Dermis blood vessel endothelial cell (primary cell): ENCODE measurements around the gene SEPTIN8. TPM values are rescaled to one million over a fixed set of nuclear protein-coding genes. Genes with fewer than 3 reads are reported as not detected.
A peak's percentile ranks its signal among the peaks of the same experiment; 100 is the strongest.

Source experiments
- DNase-seq: peaks from one replicate; pipeline ENCODE4 v3.0.0; 2010
- total RNA-seq: library from RNA; depleted of rRNA; stranded (reverse); fragments of >200 nt; gene quantifications from 2 replicates; pipeline ENCODE4 v1.2.3, GENCODE V29; 2014

The SEPTIN8 gene, protein sequence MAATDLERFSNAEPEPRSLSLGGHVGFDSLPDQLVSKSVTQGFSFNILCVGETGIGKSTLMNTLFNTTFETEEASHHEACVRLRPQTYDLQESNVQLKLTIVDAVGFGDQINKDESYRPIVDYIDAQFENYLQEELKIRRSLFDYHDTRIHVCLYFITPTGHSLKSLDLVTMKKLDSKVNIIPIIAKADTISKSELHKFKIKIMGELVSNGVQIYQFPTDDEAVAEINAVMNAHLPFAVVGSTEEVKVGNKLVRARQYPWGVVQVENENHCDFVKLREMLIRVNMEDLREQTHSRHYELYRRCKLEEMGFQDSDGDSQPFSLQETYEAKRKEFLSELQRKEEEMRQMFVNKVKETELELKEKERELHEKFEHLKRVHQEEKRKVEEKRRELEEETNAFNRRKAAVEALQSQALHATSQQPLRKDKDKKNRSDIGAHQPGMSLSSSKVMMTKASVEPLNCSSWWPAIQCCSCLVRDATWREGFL
- 61.3 and 67.4 TPM in 2 replicates for total RNA-seq

- peak; percentile 49 for DNase-seq
Measured at GRCh38 chr5:132777209-132778069, at the start of gene SEPTIN8. TSS of gene SEPTIN8 (minus strand) at chr5:132777239. CDS start at chr5:132777137, 102 bp downstream.

- DNase-seq: peak; percentile 59
Measured at GRCh38 chr5:132826424-132827082, 49.5 kb upstream of the SEPTIN8 start.

DNA sequence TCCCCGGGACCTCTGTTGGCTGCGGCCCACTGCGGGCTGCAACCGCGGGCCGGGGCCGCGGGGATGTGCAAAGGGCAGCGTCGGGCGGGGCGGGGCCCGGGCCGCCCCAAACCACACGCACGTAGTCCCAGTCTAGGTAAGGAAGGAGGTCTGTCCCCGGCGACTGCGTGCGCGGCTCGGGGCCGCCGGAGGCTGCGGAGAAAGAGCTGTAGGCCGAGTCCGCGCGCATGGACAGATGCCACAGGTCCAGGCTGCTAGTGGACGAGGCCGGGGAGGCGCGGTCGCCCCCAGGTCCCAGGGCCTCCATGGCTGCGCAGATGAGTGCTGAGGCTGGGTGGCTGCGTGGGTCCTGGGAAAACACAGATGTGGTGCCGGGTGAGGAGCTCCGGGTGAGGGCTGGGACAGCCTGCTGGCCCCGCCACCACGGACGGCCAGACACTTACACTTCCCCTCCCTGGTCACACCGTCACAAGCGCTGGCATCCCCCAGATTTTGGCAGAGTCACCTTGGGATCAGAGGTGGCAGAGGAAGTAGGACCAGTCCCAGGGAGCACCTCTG is 48.9 kb upstream of the SEPTIN8 start:
- DNase-seq: no peak

GRCh38 chr5:132825033-132825833 is 48.2 kb upstream of the SEPTIN8 start:
- DNase-seq: no peak

GRCh38 chr5:132824426-132824825 is 47.4 kb upstream of the SEPTIN8 start:
- DNase-seq: no peak

DNA sequence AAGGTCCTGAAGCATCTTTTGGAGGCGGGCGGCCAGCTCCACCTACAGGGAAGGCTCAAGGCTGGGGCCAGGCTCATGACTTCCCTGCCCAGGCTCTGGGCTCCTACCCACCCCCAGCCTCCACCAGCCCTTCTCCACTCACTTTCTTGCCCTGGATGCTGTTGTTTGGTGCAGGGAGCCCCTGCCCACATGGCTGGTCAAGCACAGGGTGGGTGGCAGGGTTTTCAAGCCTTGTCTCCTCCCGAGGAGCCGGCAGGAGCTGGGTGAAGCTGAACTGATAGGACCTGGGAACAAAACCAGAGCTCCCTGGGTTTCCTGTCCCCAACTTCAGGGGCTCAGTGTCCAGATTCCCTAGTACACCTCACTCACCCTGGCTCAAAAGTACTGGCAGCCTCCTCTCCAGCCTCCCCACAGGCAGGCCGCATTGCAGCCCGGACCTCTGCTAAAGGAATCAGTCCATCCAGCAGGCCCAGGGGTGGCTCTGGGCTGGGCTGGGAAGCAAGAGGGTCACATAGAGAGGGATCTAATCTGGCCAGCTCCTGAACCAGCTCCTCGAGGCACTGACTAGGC is 46.5 kb upstream of the SEPTIN8 start:
- no peak for DNase-seq

GRCh38 chr5:132822650-132823480 is 45.8 kb upstream of the SEPTIN8 start:
- no peak for DNase-seq

DNA sequence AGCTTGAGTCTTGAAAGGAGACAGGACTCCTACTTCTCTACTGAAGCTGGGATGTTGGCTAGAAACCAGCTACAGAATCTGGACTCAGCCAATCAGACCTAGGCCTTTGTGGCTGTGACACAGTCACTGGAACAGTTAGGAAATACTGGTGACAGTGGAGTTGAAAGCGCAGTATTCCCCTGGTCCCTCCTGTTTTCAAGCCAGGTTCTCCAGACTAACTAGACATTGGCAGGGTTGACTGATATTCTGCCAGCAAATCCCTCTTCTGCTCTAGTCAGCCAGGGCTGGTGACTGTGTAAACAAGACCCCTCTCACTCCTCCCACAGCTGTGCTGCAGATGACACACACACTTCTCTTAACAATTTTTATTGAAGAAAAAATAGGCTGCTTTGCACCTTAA is 44.8 kb upstream of the SEPTIN8 start:
- no peak for DNase-seq

DNA sequence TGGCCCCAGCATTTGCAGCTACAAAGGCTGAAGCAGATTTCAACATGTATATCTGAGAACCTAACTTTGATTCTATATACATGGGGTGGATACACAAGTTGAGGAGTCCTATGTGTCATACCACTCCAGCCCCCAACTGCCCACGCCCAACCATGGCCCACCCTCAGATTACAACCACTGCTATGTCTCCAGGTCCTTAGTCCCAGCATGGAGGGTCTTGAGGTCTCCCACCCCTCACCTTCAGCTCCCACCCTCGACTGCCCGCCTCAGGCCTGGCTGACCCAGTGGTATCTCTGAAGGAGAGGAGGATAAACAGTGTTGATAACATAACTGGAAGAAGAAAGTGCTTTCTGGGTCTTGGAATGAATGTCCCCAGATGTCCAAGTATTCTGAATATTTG is 44.3 kb upstream of the SEPTIN8 start:
- no peak for DNase-seq

DNA sequence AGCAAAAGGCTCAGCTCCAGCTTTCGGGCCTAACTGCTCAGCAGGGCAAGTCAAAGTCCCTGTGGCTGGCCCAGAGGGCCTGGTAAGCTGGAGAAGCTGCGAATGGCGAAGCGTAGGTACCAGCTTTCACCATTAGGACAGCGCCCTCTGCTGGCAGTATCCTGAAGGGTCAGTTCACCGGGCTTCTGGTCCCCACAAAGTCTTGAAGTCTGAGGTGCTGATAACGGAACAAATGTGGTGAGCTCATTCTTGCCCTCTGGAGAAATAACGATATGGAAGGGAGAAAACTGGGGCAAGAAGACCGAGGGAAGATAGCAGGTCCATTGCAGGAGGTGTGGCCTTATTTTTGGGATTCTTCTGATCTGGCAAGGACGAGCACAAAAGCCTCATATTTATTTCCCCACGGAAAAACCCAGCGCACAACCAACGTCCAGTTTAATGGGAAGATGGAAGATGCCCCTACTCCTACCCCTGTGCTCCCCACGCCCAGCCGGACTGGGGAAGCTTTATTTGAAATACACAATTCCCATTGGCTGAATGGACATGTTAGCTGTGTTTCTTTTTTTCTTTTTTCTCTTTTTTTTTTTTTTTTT is 43.2 kb upstream of the SEPTIN8 start:
- DNase-seq: peak; percentile 96

- no peak for DNase-seq
Measured at GRCh38 chr5:132819468-132819867, 42.4 kb upstream of the SEPTIN8 start.

DNA sequence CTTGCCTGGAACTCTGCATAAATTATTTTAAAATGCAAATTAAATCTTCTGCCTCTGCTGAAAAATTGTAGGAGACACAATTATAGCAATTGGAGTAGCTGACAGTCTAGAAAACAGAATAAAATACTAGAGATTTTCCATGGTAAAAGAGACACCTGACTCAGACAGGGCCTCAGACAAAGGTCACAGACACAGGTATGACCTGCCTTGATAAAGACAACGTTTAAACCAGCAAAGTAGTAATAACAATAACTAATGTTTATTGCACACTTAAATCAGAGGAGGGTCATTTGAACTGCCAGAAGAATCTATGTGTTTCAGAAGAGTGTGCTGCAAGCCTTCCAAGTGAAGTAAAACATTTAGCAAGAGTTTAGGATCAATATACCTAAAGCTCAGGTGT is 40.0 kb upstream of the SEPTIN8 start:
- DNase-seq: no peak

DNA sequence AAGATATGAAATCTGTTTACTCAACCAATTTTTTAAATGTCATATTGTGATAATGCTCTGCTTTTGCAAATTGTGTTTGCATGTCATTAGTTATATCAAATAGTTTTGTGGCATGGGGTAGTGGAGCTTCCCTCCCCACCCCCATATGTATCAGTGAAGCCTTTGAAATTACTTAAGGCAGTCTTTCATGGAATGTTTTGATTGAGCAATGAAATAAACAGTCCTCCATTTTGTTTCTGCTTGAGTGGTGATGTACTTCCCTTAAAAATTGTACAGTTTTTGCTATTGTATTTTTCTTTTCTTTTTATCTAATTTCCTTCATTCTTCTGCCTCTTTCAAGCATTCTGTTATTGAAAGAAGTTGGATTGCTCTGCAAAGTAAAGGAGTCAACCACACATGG is 39.5 kb upstream of the SEPTIN8 start:
- no peak for DNase-seq

- DNase-seq: no peak
Measured at GRCh38 chr5:132816083-132816482, 39.0 kb upstream of the SEPTIN8 start.

DNA sequence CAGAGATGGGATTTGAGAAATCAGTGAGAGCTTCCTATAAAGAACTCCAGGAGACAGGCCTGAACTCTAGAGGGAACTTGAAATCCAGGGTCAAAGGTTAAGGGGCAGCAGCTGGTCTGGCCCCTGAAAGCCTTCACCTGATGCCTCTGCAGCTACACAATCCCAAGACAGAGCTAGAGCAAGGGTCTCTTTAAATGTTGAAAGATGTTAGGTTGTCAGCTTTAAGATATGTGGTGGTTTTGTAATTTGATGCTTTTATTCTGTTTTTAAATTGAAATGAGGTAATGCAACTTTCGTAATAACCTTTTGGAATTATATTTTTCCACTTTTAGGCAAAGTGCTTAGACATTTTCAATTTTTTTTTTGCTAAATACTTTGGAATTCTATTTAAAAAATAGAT is 38.4 kb upstream of the SEPTIN8 start:
- no peak for DNase-seq

DNA sequence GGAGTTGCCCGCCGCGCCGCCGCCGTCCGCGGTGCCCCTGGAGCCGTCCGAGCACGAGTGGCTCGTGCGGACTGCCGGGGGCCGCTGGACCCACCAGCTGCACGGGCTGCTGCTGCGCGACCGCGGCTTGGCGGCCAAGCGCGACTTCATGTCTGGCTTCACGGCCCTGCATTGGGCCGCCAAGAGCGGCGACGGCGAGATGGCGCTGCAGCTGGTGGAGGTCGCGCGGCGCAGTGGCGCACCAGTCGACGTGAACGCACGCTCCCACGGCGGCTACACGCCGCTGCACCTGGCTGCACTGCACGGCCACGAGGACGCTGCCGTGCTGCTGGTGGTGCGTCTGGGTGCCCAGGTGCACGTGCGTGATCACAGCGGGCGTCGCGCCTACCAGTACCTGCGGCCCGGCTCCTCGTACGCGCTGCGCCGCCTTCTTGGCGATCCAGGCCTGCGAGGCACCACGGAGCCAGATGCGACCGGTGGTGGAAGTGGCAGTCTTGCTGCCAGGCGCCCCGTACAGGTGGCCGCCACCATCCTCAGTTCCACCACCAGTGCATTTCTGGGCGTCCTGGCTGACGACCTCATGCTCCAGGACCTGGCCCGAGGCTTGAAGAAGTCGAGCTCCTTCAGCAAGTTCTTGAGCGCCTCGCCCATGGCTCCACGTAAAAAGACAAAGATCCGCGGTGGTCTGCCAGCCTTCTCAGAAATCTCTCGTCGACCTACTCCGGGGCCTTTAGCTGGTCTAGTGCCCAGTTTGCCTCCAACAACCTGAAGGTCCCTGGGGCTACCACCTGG is 37.7 kb upstream of the SEPTIN8 start:
- no peak for DNase-seq

DNA sequence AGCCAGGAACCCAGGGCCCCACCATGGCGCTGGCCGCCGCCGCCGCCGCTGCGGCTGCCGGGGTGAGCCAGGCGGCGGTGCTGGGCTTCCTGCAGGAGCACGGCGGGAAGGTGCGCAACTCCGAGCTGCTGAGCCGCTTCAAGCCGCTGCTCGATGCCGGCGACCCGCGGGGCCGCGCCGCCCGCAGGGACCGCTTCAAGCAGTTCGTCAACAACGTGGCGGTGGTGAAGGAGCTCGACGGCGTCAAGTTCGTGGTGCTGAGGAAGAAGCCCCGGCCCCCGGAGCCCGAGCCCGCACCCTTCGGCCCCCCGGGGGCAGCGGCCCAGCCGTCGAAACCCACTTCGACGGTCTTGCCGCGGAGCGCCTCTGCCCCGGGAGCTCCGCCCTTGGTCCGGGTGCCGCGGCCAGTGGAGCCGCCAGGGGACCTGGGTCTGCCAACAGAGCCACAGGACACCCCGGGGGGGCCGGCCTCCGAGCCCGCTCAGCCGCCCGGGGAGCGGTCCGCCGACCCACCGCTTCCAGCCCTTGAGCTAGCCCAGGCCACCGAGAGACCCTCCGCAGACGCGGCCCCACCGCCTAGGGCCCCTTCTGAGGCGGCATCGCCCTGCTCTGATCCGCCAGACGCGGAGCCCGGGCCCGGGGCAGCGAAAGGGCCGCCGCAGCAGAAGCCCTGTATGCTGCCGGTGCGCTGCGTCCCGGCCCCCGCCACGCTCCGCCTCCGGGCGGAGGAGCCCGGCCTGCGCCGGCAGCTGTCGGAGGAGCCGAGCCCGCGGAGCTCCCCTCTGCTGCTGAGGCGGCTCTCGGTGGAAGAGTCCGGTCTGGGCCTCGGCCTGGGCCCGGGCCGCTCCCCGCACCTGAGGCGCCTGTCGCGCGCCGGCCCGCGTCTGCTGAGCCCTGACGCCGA is 36.8 kb upstream of the SEPTIN8 start:
- DNase-seq: peak; percentile 42
